NCI-H345 (cell line): ENCODE data around the gene EIF3K.

Experiments used
- DNase-seq: peaks from one replicate; lab custom pipeline; 2025; lab: John Stamatoyannopoulos, UW

EIF3K gene

DNA sequence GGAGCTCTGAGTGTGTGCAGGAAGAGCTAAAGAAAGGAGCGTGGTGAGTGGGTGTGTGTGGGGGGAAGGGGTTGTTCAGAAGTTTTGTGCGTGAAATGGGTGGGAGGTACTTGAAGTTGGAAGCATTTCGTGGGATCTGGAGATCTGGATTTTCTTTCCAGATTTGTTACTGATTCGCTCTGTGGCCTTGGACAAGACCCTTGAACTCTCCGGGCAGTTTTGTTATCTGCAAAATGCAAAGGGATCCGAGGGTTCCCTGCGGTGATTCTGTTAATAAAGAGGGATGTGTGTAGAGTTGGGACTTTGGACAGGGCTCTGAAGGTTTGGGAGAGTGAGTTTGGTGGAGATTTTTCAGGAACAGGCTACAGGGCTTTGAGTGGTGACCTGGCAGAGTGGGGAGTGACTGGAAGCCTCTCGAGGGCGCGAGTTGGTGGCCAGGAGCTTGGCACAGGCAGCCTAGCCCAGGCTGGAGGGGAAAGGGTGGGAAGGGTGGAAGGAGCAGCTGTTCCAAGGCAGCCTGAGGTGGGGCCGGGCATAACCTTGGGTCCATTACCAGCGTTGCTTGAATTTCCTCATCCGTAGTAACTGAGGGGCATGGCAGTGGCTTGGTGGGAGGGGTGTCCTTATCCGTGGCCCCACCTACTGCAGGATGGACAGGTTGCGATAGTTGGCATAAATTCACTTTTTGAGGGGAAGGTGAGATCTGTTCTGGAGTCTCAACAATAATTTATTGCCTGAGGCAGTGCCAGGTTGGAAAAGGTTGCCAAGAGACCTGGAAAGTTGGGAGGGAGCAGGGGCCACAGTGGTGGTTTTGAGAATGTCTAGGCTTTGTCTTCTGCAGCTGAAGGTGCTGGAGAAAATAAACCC is 30.6 kb downstream of the EIF3K start:
- DNase-seq = peak; percentile 38

DNA sequence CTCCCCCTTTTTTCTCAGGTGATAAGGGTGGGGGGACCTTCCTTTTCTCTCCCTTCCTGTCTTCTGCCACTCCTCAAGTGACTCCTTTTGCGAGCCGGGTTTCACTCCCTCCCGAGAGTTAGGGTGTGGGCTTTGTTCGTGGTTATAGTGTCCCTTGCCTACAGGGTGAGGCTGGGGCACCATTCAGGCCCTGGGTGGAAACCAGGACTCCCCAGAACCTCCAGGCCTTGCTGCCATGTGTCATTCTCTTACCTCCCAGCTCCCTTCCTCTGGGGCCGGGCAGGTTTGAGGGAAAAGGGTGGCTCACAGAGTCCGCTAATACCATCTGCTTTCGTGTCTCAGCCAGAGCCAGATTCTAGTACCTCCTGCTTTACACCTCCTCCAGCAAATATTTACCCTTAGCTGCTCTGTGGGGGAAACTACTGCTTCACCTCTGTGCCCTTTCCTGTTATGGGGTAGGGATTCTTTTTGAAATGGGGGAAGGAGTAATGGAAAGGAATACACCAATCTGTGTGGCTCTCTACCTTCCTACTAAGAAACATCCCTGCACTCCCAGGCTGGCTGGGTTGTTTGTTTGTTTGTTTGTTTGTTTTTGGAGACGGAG is 31.3 kb downstream of the EIF3K start:
- DNase-seq = no peak

DNA sequence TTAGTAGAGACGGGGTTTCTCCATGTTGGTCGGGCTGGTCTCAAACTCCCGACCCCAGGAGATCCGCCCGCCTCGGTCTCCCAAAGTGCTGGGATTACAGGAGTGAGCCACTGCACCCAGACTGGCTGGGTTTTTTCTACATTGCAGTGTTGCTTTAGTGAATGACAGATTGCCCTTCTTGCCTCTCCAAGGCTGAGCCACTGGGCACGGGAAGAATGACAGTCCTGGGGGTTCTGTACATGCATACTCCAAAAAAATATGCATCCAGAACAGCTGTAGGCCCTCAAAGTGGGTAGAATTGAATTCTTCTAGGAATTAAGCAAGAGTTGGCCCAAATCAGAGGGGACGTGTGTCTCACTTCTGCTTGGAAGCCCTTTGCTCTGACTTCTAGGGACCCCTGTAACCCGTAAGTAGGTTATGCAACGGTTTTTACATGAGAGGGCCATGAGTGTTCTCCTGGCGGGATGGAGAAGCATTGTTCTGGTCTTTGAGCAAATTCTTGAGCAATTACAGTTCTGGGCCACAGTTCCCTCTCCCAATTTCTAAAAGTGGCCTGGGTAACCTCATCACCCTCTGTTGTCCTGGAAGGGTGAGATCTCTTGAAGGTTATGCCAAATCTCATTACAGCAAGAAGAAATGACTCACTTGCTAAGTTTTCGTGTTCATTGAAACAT is 32.1 kb downstream of the EIF3K start:
- no peak for DNase-seq

DNA sequence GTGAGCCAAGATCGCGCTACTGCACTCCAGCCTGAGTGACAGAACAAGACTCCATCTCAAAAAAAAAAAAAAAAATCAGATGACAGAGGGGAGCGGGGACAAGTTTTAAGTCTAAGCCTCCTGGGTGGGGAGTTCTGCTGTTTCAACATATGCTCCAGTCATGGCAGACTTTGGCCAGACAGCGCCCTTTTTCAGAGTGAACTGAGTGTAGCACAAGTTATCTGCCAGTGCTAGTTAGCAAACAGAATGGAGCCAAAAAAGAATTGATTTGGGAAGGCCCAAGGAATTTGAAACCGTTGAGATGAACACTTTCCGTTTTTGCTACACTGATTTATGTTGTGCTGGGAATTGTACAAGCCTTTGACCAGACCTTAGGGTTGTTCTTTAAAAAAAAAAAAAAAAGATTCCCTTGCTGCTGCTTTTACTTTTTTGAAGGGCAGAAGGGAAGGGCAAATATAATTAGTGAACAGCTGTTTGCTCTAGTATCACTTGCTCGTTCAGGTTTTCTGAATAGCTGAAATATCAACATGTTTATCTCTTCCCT is 34.1 kb downstream of the EIF3K start:
- no peak for DNase-seq

DNA sequence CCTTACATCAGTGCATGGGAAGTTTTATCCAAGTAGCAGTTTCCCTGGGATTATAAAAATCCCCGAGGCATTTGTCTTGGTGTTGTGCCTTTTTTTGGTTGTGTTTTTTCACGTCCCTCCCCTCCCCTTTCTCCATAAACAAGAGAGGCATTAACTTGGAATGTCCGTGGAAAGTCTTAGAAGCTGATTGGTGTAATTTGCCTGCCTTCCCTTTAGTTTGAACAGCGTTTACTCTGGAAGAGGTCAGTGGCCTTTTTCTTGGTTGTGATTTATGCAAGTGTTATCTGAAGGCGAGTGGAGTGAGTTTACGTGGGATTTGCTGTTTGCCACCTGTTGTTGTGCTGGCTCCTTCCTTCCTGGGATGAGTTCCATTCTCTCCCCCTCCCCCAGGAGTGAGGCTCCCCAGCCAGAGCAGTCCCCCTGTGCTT is 35.7 kb downstream of the EIF3K start:
- no peak for DNase-seq

DNA sequence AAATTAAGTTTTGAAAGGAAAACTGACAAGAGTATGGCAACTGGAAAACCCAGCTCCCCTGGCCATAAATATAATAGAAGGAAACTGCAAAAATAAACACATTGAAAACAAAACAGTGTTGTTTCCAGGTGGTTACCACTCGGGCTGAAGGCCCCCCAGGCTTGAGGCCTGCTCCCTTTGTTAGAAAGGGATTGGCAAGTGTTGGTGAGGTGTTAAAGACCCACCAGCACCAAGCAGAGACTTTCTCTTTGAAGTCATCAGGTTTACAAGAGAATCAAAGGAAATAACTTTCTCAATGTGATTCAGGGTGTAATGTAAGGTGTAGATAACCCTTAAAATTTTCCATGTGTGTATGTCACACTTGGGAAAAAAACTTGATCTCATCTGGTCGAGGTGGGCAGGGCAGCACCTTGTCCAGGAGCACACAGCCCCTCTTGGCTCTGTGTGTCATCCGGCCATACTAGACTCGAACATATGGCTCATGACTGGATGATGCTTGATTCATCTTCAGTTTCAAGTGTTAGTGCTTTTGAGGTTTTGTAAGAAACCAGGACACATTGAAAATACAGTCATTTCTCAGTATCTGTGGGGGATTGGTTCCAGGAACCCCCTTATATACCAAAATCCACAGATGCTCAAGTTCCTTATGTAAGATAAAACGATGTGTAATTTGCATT is 36.3 kb downstream of the EIF3K start:
- no peak for DNase-seq

DNA sequence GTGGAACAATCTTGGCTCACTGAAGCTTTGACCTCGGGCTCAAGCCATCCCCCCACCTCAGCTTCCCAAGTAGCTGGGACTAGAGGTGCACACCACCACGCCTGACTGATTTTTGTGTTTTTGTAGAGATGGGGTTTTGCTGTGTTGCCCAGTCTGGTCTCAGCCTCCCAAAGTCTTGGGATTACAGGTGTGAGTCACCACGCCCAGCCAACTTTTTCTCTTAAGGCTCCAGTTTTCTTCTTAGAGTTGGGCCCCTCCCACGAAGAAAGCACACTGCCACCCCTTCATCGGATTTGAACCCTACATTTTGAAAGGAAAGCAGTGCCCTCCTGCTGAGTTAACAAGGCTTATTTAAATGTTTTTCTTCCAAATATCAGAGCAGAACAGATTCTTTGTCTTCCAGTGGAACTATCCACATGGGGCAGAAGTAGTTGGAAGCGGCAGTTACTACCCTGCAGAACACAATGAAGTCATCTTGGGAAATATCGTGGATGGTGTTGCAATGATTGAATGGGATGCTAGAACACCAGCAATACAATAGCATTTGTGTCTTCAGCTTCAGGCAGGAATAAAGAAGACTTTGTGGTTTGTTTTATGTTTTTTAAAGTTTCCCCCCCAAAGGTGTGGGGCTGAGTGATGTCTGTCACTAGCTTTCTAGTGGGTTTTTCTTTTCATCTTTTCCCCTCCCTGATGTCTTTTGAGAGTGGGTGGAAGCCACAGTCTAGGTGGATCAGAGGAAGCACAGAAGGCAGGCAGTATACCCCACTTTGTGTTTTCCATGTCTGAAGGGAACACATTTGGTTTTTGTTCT is 37.4 kb downstream of the EIF3K start:
- DNase-seq = no peak

DNA sequence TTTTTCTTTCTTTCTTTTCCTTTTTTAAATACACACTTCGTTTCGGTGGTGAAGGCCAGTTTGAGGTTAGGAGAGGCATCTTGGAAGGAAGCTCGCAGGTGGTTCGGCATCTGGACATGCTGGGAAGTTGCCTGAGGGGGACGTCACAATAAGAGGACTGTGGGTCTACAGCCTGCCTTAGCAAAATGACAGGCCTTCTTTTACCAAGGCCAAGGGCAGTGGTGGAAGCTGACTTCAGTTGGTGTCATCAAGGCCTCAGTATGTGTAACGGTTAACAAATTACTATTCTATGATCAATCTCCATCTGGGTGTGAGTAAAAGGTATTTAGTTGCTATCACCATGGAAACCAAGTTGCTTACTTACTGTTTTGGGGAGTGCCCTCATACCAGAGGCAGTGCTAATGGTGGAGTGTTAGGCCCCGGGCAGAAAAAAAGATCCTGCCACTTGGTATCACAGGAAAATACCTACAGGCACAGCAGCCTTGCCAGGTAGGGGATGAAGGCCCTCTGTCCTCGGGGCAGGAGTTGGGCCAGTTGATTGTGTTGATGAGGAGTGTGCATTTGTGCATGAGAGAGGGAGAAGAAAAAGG is 38.7 kb downstream of the EIF3K start:
- DNase-seq = no peak

DNA sequence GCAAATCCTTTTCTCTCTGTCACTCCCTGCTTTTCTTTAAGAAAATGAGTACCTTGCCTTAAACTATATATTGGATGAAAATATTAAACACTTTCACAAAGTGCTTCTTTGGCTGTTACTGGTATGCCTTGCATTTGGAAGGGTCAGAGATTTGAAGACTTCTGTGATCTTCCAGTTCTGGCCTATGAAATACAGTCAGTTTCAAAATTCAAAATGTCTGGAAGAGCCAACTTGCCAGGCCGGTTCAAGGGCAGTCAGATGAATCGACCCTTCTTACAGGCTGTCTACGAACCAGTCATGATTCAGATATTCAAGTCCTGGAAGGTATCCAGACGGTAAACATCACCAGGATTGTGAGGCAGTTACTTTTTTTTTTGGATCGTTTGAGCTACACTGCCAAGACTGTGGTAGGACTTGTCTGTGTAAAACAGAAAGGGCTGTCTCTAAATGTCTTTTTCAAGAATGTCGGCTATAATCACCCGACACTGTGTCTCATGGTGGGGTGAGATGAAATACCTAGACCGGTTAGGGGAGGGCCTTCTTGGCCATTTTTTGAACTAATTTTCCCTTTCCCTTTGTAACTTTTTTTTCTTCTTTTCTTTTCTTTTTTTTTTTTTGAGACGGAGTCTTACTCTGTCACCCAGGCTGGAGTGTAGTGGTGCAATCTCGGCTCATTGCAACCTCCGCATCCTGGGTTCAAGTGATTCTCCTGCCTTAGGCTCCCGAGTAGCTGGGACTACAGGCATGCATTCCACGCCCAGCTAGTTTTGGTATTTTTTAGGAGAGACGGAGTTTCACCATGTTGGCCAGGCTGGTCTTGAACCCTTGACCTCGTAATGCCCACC is 39.7 kb downstream of the EIF3K start:
- DNase-seq = peak; percentile 89

DNA sequence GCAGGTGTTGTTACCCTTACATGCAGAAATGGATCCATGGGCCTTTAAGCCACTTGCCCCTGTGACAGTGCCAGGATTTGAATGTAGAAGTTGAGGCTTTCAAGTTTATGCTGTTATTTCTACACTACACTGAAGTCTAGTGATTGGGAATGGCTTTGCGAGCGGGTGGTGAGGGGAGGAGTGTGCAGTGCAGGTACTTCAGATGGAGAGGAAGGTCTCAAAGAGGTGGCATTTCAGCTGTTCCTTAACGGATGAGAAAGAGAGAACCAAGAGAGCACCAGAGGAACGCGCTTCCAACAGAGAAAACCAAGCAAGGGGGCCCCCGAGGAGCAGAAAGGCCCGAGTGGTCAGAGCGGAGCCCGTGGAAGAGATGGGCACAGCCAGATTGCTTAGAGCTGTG is 41.7 kb downstream of the EIF3K start:
- DNase-seq = no peak

DNA sequence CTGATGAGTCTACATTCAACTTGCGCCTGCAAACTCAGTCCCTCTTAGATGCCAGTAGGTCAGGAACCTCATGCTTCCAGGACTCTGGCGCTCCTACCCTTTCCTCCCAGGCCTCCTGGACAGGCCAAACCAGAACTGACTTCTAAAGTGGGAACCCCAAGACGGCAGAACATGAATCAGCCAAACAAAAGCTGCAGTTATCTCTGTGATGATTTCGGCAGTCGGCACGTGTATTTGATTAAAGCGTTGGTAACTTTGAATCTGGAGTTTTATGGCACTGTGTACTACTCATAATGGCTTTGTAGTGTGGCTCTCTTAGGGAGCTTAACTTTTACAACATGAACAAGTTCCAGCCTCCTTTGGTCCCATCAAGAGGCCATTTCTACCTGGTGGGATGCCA is 42.1 kb downstream of the EIF3K start:
- no peak for DNase-seq

DNA sequence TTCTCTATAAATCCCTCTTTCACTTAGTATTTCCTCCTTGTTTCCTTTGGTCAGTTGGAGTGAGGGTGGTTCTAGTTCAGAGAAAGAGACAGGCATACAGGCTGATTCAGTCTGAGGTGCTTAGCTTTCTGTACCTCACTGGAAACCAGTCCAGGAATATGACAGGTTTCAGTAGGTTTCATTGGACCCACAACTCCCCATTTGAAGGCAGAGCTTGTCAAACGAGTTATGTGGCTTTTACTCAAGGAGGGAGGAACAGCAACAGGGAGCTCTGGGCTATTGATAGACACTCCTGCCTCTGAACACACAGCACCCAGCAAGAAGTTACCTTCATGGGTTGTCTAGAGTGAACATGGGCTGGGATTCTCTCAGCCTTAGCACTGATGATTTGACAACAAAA is 43.0 kb downstream of the EIF3K start:
- DNase-seq = peak; percentile 36

DNA sequence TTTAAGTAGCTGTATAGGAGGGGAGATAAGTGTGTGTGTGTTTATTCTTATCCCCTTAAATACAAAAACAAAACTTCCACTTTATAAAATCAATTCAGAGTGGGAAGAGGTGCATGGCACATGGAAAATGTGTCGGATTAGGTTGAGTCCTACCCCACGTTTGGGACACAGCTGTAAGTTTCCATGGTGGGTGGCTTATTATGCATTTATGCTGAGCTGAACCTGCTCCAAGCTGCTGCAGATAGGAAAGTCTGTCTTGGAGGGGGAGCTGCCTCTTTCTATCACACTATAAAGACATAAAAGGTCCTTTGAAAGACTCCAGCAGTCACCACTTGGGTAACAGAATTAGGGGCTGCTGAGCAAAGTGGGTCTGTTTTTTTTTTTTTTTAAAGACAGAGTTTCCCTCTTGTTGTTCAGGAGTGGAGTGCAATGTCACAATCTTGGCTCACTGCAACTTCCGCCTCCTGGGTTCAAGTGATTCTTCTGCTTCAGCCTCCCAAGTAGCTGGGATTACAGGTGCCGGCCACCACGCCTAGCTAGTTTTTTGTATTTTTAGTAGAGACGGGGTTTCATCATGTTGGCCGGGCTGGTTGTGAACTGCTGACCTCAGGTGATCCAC is 43.7 kb downstream of the EIF3K start:
- no peak for DNase-seq

DNA sequence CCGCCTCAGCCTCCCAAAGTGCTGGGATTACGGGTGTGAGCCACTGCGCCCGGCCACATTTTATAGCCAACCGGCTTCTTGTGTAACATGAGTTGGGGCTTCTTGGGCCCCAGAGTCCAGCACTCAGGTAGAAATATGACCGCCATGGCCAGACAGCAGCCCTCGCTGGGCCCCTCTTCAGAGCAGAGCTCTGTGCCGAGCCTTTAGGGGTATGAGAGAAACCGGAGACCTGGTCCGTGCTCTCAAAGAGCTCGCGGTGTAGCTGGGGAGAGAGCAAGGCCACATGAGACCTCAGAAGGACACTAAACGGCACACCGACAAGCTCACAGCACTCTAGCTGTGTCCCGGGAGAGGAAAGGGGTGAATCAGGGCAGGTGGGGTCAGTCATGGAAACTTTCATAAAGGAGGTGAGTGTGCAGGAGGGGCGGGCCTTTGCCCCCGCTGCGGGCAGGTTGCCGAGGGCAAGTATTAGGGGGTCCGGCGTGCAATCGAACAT is 44.2 kb downstream of the EIF3K start:
- DNase-seq = no peak

DNA sequence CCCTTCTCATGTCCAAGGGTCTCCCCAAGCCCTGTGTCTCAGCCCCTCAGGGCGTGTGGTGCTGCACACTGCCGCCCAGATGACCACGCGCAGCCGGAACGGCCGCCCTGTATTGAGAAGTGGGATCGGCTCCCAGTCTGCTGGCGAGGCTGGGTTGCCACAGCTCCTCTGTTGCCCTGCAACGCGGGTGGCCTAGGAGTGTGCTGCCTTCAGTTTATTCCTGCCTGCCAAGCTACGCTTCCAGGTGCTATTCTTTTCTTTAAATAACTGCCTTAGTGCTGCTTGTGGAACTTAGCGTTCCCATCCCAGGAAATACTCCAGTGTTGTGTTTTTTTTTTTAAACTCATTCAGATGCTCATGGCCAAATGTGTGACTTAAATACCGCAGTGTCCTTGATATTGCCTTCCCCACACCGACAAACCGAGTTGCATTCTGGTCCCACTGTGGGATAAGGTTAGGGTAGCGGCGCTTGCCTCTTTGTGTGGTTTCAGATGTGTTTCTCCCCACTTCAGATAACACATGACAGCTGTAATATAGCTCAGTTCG is 45.0 kb downstream of the EIF3K start:
- no peak for DNase-seq

DNA sequence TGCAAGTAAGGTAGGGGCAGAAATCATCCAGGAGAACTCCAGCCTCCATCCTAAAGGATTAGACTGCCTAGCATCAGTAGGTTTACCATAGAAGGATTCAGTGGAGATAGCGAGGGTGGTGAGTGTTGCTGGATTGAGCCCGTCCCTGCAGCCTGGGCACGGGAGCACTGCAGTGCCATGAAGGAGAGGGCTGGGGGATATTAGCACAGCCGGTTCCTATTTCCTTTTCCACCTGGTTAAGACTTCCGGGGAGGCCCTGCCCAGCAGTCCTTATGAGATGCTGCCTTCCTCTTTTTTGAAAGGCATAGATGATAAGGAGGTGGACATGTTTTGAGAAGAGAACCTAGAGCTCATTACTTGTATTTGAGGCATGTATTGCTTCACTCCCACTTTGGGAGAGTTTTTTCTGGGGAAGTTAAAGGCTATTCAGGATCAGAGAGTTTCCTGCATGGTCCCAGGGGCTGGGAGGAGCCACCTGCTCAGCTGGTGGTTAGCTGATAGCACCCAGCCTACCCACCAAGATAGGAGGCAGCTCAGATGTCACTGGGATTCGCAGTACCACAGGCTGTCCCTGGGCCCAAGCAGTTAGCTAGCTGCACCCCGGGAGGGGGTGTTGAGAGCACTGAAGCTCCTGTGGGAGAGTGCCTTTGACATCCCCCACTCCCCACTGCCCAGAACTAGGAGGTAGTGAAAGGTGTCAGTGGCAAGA is 45.7 kb downstream of the EIF3K start:
- DNase-seq = no peak

DNA sequence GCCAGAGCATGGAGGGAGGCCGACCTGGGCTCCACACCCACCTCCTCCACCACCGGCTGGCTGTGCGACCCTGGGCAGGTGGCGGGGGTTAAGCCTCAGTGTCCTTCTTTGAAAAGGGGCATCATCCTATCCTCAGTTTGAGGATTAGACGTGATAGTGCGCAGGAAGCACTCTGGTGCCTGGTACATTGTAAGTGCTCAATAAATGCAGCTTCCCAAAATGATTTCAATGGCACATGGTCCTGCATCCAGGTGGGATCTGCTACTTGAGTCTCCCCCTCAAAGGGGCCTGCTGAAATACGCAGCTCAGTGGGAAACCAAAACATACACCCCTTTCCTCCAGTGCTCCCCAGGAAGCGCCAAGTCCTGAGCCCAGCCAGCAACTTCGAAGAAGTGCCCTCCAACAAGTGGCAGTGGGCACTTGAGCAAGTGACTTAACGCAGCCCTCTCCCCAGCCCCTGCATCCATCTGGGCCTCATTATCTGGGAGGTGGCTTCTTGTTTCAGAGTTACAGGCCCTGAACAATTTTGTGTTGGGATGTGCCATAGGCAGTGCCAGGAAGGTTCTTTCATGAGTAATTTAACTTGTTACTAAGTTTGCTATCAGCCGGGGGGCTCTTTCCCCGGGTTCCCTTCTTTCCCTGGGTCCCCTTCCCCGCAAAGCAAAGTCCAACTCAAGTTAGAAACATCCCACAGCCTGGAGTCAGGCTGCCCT is 46.4 kb downstream of the EIF3K start:
- DNase-seq = no peak
